Activated naive CD8-positive, alpha-beta T cell treated with anti-CD3 and anti-CD28 coated beads, Interleukin-2, amount 50 U/mL, for 16 hours (primary cell): Measurements from ENCODE around the gene PRSS56.

Experiments
- DNase-seq: peaks from one replicate; pipeline ENCODE4 v3.0.0-alpha.2; 2020; ENCODE audit warnings: low read depth, low spot score

The PRSS56 gene

GRCh38 chr2:232573042-232573441 is 52.9 kb downstream of the PRSS56 start:
- DNase-seq: no peak

GRCh38 chr2:232573771-232574435 is 53.7 kb downstream of the PRSS56 start:
- no peak for DNase-seq

GRCh38 chr2:232574674-232575403 is 54.7 kb downstream of the PRSS56 start:
- no peak for DNase-seq
